H1 (cell line): ENCODE data around the gene OTOGL. TPM values are rescaled to one million over a fixed set of nuclear protein-coding genes. Genes with fewer than 3 reads are reported as not detected.

Experiments
- CTCF ChIA-PET: fragments of 300-600 bp; sonication (Branson Sonifier 250); formaldehyde crosslinking; loops from one replicate; lab custom pipeline; 2021; ENCODE audit not compliant: partially characterized antibody; lab: Charles Lee
- POLR2A ChIA-PET: fragments of 300-600 bp; sonication (Branson Sonifier 250); formaldehyde crosslinking; loops from one replicate; lab custom pipeline; 2021; ENCODE audit warnings: inconsistent platforms; ENCODE audit not compliant: partially characterized antibody; lab: Charles Lee
- DNase-seq, 2 experiments: peaks; one replicate each; pipeline versions ENCODE4 v3.0.0 to v3.0.0-alpha.2; 2010 to 2022; ENCODE audit warnings: low spot score in 2 of 2, low read depth in 1 of 2, mixed read lengths in 1 of 2
- FAIRE-seq: peaks from 2 replicates; lab custom pipeline; 2011; peaks lifted over from hg19 to GRCh38; lab: Jason Lieb, UNC
- H2AFZ ChIP-seq: 2 replicates; pipeline ENCODE4 v1.8.1; 2012; ENCODE audit warnings: low read length, inconsistent platforms
- H2AK5ac ChIP-seq: 2 replicates; pipeline ENCODE4 v1.6.1; 2013; ENCODE audit warnings: low read depth, low read length
- H2BK120ac ChIP-seq: replicated peaks from 2 replicates; pipeline ENCODE3; 2013; ENCODE audit warnings: low read depth, low read length, inconsistent platforms
- H2BK12ac ChIP-seq: 2 replicates; pipeline ENCODE4 v1.6.1; 2013; ENCODE audit warnings: low read depth, low read length
- H2BK15ac ChIP-seq: 2 replicates; pipeline ENCODE4 v1.6.1; 2013; ENCODE audit warnings: low read length
- H2BK20ac ChIP-seq: 2 replicates; pipeline ENCODE4 v1.6.1; 2013; ENCODE audit warnings: low read length
- H2BK5ac ChIP-seq: 2 replicates; pipeline ENCODE4 v1.6.1; 2013; ENCODE audit warnings: low read depth, low read length
- H3K14ac ChIP-seq: 2 replicates; pipeline ENCODE4 v1.6.1; 2013; ENCODE audit warnings: inconsistent platforms; ENCODE audit not compliant: insufficient read length
- H3K18ac ChIP-seq: 2 replicates; pipeline ENCODE4 v1.6.1; 2013; ENCODE audit warnings: low read length; ENCODE audit errors: extremely low read depth
- H3K23ac ChIP-seq: 2 replicates; pipeline ENCODE4 v1.6.1; 2013; ENCODE audit warnings: inconsistent platforms; ENCODE audit not compliant: insufficient read length
- H3K23me2 ChIP-seq: 2 replicates; pipeline ENCODE4 v1.6.1; 2013; ENCODE audit warnings: low read depth, low read length
- H3K27ac ChIP-seq: 2 replicates; pipeline ENCODE4 v1.6.1; 2011; ENCODE audit warnings: low read depth, low read length, inconsistent platforms
- H3K27me3 ChIP-seq, 4 experiments: replicated peaks in 1 of 4; 1 replicate in 1 of 4; 2 replicates in 3 of 4; pipeline versions ENCODE4 v1.6.1 to v1.8.1; 2011 to 2013; ENCODE audit warnings: low read length in 3 of 4, mild to moderate bottlenecking in 3 of 4, inconsistent platforms in 2 of 4, mixed read lengths in 2 of 4, moderate library complexity in 1 of 4; ENCODE audit not compliant: control insufficient read depth in 3 of 4, insufficient read depth in 3 of 4; ENCODE audit errors: extremely low read depth in 1 of 4
- H3K36me3 ChIP-seq, 4 experiments: 2 replicates each; pipeline versions ENCODE4 v1.6.1 to v1.8.1; 2011 to 2013; ENCODE audit warnings: mild to moderate bottlenecking in 4 of 4, low read length in 3 of 4, moderate library complexity in 2 of 4, control low read depth in 1 of 4, inconsistent platforms in 1 of 4; ENCODE audit not compliant: insufficient read depth in 4 of 4, control insufficient read depth in 2 of 4
- H3K4ac ChIP-seq: replicated peaks from 2 replicates; pipeline ENCODE3; 2013; ENCODE audit warnings: low read length, low read depth, mixed read lengths, inconsistent platforms; ENCODE audit not compliant: insufficient read length
- H3K4me1 ChIP-seq, 4 experiments: replicated peaks in 1 of 4; 1 replicate in 1 of 4; 2 replicates in 3 of 4; pipeline versions ENCODE4 v1.6.1 to v1.8.1; 2011 to 2013; ENCODE audit warnings: low read length in 3 of 4, inconsistent platforms in 2 of 4, mixed read lengths in 1 of 4; ENCODE audit not compliant: insufficient read depth in 4 of 4, control insufficient read depth in 3 of 4
- H3K4me2 ChIP-seq, 2 experiments: 2 replicates each; pipeline versions ENCODE4 v1.6.1 to v1.8.1; 2011 to 2013; ENCODE audit warnings: low read depth in 2 of 2, low read length in 2 of 2, control low read depth in 1 of 2, inconsistent platforms in 1 of 2, mild to moderate bottlenecking in 1 of 2; ENCODE audit not compliant: insufficient read depth in 1 of 2
- H3K4me3 ChIP-seq, 4 experiments: fragments of 200-600, 300-600 bp in 1 of 4; sonication (generic), shearing (Covaris generic), sonication (Bioruptor Twin) in 1 of 4; 2 replicates each; pipeline versions ENCODE4 v1.5.1 to v1.8.1; 2011 to 2016; ENCODE audit warnings: low read length in 4 of 4, low read depth in 3 of 4, control low read depth in 2 of 4, inconsistent platforms in 2 of 4, mild to moderate bottlenecking in 2 of 4, mixed read lengths in 1 of 4, moderate library complexity in 1 of 4; ENCODE audit not compliant: insufficient read depth in 2 of 4; ENCODE audit errors: extremely low read depth in 1 of 4
- H3K56ac ChIP-seq: replicated peaks from 2 replicates; pipeline ENCODE3; 2013; ENCODE audit warnings: low read depth, mild to moderate bottlenecking, mixed read lengths, low read length, inconsistent platforms; ENCODE audit not compliant: insufficient read length
- H3K79me1 ChIP-seq: 2 replicates; pipeline ENCODE4 v1.6.1; 2013; ENCODE audit warnings: low read depth, low read length, control low read depth
- H3K79me2 ChIP-seq, 2 experiments: 2 replicates each; pipeline versions ENCODE4 v1.6.1 to v1.8.1; 2012 to 2013; ENCODE audit warnings: low read length in 2 of 2, mild to moderate bottlenecking in 2 of 2, inconsistent platforms in 1 of 2; ENCODE audit not compliant: insufficient read depth in 2 of 2, control insufficient read depth in 1 of 2
- H3K9ac ChIP-seq, 4 experiments: replicated peaks in 1 of 4; 1 replicate in 1 of 4; 2 replicates in 3 of 4; pipeline versions ENCODE4 v1.6.1 to v1.8.1; 2011 to 2013; ENCODE audit warnings: low read depth in 3 of 4, low read length in 3 of 4, control low read depth in 2 of 4, mild to moderate bottlenecking in 2 of 4, moderate library complexity in 2 of 4, inconsistent platforms in 1 of 4; ENCODE audit errors: extremely low read depth in 1 of 4
- H3K9me3 ChIP-seq, 2 experiments: 2 replicates each; pipeline versions ENCODE4 v1.6.1 to v1.8.1; 2012 to 2013; ENCODE audit warnings: mild to moderate bottlenecking in 2 of 2, moderate library complexity in 2 of 2, control low read depth in 1 of 2, inconsistent platforms in 1 of 2, low read depth in 1 of 2, low read length in 1 of 2, mixed read lengths in 1 of 2; ENCODE audit not compliant: insufficient read depth in 2 of 2
- H4K20me1 ChIP-seq, 2 experiments: replicated peaks in 1 of 2; 2 replicates each; pipeline versions ENCODE3 to v1.8.1; 2011 to 2013; ENCODE audit warnings: inconsistent platforms in 2 of 2, low read length in 2 of 2, mild to moderate bottlenecking in 1 of 2; ENCODE audit not compliant: insufficient read depth in 2 of 2, control insufficient read depth in 1 of 2
- H4K5ac ChIP-seq: 2 replicates; pipeline ENCODE4 v1.6.1; 2013; ENCODE audit warnings: low read length, low read depth, mixed read lengths, inconsistent platforms; ENCODE audit not compliant: insufficient read length
- H4K8ac ChIP-seq: 2 replicates; pipeline ENCODE4 v1.8.0; 2013; ENCODE audit warnings: mild to moderate bottlenecking, moderate library complexity, low read length, inconsistent platforms; ENCODE audit not compliant: insufficient read depth; ENCODE audit errors: extremely low read depth
- H4K91ac ChIP-seq: replicated peaks from 2 replicates; pipeline ENCODE3; 2013; ENCODE audit warnings: low read length, mixed read lengths, inconsistent platforms; ENCODE audit not compliant: insufficient read length
- ASH2L ChIP-seq: fragments of 200-600, 300-600 bp; sonication (generic); IDR thresholded peaks from one replicate; pipeline ENCODE4 v1.7.1; 2017; ENCODE audit warnings: low read length
- EP300 ChIP-seq, 2 experiments: IDR thresholded peaks; 1 replicate in 1 of 2; 2 replicates in 1 of 2; pipeline ENCODE4 v1.6.1; 2011 to 2012; ENCODE audit warnings: low read depth in 2 of 2, low read length in 2 of 2, mild to moderate bottlenecking in 2 of 2, borderline replicate concordance in 1 of 2, inconsistent platforms in 1 of 2, moderate library complexity in 1 of 2
- JUND ChIP-seq: IDR thresholded peaks from 2 replicates; pipeline ENCODE4 v1.6.1; 2011; ENCODE audit warnings: mild to moderate bottlenecking, improper control_type of control experiment, low read length
- KDM1A ChIP-seq: fragments of 200-600, 300-600 bp; sonication (generic); IDR thresholded peaks from 2 replicates; pipeline ENCODE4 v1.7.1; 2016; ENCODE audit warnings: mild to moderate bottlenecking, low read length, borderline replicate concordance
- POLR2AphosphoS5 ChIP-seq: IDR thresholded peaks from 2 replicates; pipeline ENCODE4 v1.6.1; 2011; ENCODE audit warnings: low read depth, low read length
- RFX5 ChIP-seq: IDR thresholded peaks from 2 replicates; pipeline ENCODE4 v1.6.1; 2011; ENCODE audit warnings: low read depth, low read length, improper control_type of control experiment, borderline replicate concordance
- RNF2 ChIP-seq: fragments of 200-900, 300-1000 bp; sonication (generic); IDR thresholded peaks from 2 replicates; pipeline ENCODE4 v1.7.1; 2016; ENCODE audit warnings: borderline replicate concordance, low read depth, mild to moderate bottlenecking, antibody characterized with exemption, low read length; ENCODE audit not compliant: poor library complexity, severe bottlenecking; ENCODE audit errors: missing control alignments
- RXRA ChIP-seq: IDR thresholded peaks from 2 replicates; pipeline ENCODE4 v1.6.1; 2011; ENCODE audit warnings: low read depth, mild to moderate bottlenecking, low read length, moderate library complexity; ENCODE audit not compliant: insufficient read depth
- SIRT6 ChIP-seq: IDR thresholded peaks from one replicate; pipeline ENCODE4 v1.7.1; 2012; ENCODE audit warnings: low read length, inconsistent platforms
- TAF7 ChIP-seq: optimal IDR thresholded peaks from 2 replicates; pipeline ENCODE3; 2011; ENCODE audit warnings: low read depth, mild to moderate bottlenecking, inconsistent platforms, low read length, moderate library complexity, borderline replicate concordance
- TCF12 ChIP-seq: IDR thresholded peaks from 2 replicates; pipeline ENCODE4 v1.6.1; 2011; ENCODE audit warnings: low read depth, mild to moderate bottlenecking, low read length
- WGBS, 2 experiments: shearing (Covaris generic) in 1 of 2; methylation state at CpG; one replicate each; pipeline versions ENCODE4 v1.1.6 to v1.1.7; 2013 to 2015; ENCODE audit warnings: low lambda C conversion rate in 2 of 2, mixed read lengths in 2 of 2, inconsistent platforms in 1 of 2, low coverage in 1 of 2, missing lambda C conversion rate in 1 of 2; ENCODE audit not compliant: insufficient replicate concordance in 2 of 2, insufficient coverage in 1 of 2, insufficient read length in 1 of 2; ENCODE audit errors: extremely low coverage in 1 of 2, missing lambda C conversion rate in 1 of 2; 5-methylcytosine and 5-hydroxymethylcytosine counted together
- polyA plus RNA-seq, 7 experiments: library from polyadenylated mRNA; depleted of rRNA in 3 of 7; stranded (reverse) in 5 of 7; unstranded in 2 of 7; fragments of >200 nt in 5 of 7; fragments of 200-250 nt in 2 of 7; gene quantifications; 1 replicate in 5 of 7; 2 replicates in 1 of 7; 4 replicates in 1 of 7; pipeline versions ENCODE4 v1.2.1 to v1.2.3, GENCODE V29; 2011 to 2013; ENCODE audit warnings: missing spikeins in 2 of 7, mixed read lengths in 2 of 7
- total RNA-seq: library from RNA; stranded (reverse); fragmentation: NEBNext Ultra II Directional; extraction: Animal tissue kit (Norgen Biotek cat#: 25700); gene quantifications from 2 replicates; pipeline ENCODE4 v1.2.1, GENCODE V29; 2021
- TF ChIP-seq, protein P1 (sequence below): IDR thresholded peaks from 2 replicates; pipeline ENCODE4 v1.6.1; 2012; ENCODE audit warnings: inconsistent platforms

The OTOGL gene
- total and polyA plus RNA-seq, 2 of the 8 experiments (the other 6 are each of a cell fraction or from before 2014, with no cell fraction given), result 0.12 to 0.17 TPM

DNA sequence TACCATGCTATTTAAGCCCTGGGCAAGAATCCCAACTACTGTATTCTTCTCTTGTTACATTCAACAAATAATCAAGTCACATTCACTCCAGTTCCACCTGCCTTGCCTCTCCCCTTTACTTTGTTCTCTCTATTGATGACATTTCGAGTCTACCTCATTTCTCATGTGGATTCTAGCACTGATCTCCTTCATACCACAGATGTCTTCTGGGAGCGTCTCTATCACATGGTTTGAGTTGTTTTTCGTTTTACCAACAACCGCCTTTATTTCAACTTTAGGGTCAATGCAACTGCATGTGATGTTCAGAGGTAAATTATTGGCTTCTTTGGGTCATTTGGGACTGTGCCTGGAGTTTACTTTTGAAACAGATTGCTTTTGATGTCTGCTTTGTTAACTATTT lies 40.7 kb downstream of the OTOGL start:
- H3K9me3 ChIP-seq, result no peaks in the 10 kb centered on the region
- WGBS, 2 experiments, result 85% methylated on average over 4 of the region's 4 CpGs; no CpG with 5 or more reads in 1 of the 2 experiments
- H4K20me1 ChIP-seq, result no peaks in the 10 kb centered on the region
- no peak for FAIRE-seq
- H2AFZ ChIP-seq, result no peak overlapping the region
- no peak overlapping the region for H3K14ac ChIP-seq
- ChIA-PET CTCF (no interaction called here), POLR2A (no interaction called here)
- no peak overlapping the region for H2BK12ac ChIP-seq
- H2BK5ac ChIP-seq, result no peak overlapping the region
- H3K4me1 ChIP-seq, result no peaks in the 10 kb centered on the region
- H4K91ac ChIP-seq, result no peak overlapping the region
- no peak overlapping the region for H2AK5ac ChIP-seq
- H3K36me3 ChIP-seq, result no peaks in the 10 kb centered on the region
- no peak overlapping the region for H3K4me3 ChIP-seq
- no peaks in the 10 kb centered on the region for H3K23me2 ChIP-seq
- no peak overlapping the region for H4K8ac ChIP-seq
- H3K4ac ChIP-seq, result no peak overlapping the region
- H3K79me1 ChIP-seq, result no peaks in the 10 kb centered on the region
- no peaks in the 10 kb centered on the region for H3K27me3 ChIP-seq
- no peak overlapping the region for H3K18ac ChIP-seq
- H2BK20ac ChIP-seq, result no peak overlapping the region
- no peak overlapping the region for H2BK15ac ChIP-seq
- no peak overlapping the region for H3K4me2 ChIP-seq
- no peak overlapping the region for H4K5ac ChIP-seq
- no peak overlapping the region for H3K9ac ChIP-seq
- no peak overlapping the region for H3K23ac ChIP-seq
- no peak overlapping the region for H3K56ac ChIP-seq
- no peak for DNase-seq
- H3K79me2 ChIP-seq, result no peaks in the 10 kb centered on the region
- H3K27ac ChIP-seq, result no peak overlapping the region
- no peak overlapping the region for H2BK120ac ChIP-seq
- TF ChIP-seq TAF7 (no peak), ASH2L (no peak), RXRA (no peak), KDM1A (no peak), EP300 (IDR thresholded peaks at IDR 0.05; ENCODE audit: borderline replicate concordance in 1 of 2, low read depth in 2 of 2, low read length in 2 of 2) (no peak), JUND (no peak), TCF12 (no peak), RNF2 (no peak), RFX5 (no peak), SIRT6 (no peak), POLR2AphosphoS5 (no peak)
- TF ChIP-seq, protein P1, sequence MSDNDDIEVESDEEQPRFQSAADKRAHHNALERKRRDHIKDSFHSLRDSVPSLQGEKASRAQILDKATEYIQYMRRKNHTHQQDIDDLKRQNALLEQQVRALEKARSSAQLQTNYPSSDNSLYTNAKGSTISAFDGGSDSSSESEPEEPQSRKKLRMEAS, result no peak
